Glomerular visceral epithelial cell (primary cell): ENCODE measurements around the gene BRSK2.
"Not testable (repeated sequence)": the region's sequence is repeated elsewhere in the genome, so short reads cannot be mapped to it uniquely, and the experiment has no call there.

Experiments
- DNase-seq: peaks from one replicate; pipeline ENCODE4 v3.0.0-alpha.2; 2016; ENCODE audit errors: extremely low spot score

The BRSK2 gene

DNA sequence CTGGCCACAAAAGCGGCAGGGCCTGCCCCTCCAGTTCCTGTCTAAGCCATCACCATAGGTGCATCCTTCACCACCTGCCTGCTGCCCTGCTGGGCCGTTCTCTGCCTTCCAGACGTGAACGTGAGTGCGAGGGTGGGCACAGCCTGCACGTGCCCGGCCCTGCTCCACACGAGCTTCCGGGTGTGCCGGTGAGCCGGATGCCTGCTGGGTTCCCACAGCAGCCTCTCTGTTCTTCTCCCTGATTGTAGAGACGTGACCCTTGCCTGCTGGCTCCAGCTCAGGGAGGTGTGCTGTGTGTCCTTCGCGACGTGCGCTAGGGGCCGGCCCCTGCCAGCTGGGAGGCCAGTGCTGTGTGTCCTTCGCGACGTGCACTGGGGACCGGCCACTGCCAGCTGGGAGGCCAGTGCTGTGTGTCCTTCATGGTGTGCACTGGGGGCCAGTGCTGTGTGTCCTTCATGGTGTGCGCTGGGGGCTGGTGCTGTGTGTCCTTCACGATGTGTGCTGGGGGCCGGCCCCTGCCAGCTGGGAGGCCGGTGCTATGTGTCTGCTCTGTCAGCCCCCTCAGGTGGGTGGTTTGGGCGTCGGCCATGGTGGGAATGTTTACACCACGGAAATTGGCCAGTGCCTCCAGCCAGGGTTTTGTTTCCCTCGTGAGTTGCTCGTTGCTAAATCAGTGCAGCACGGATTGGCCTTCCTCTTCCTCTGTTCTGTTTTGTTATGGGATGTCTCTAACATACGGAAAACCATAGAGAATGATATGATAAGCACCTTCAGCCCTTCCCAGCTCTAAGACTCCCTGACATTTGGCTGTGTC lies 35.4 kb upstream of the BRSK2 start:
- DNase-seq = no peak

DNA sequence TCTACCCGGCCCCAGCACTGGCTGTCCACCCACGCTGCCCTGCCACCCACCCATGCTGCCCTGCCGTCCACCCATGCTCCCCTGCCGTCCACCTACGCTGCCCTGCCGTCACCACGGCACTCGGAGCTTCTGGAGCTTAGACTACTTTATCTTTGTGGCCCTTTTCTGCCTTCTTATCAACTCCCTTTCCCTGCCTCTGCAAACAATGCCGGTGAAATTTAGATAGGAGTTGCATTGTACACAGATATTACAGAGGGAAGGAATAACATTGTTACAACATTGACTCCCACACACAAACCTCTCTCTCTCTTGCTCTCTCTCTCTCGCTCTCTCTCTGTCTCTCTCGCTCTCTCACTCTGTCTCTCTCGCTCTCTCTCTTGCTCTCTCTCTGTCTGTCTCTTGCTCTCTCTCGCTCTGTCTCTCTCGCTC lies 33.7 kb upstream of the BRSK2 start:
- no peak for DNase-seq

DNA sequence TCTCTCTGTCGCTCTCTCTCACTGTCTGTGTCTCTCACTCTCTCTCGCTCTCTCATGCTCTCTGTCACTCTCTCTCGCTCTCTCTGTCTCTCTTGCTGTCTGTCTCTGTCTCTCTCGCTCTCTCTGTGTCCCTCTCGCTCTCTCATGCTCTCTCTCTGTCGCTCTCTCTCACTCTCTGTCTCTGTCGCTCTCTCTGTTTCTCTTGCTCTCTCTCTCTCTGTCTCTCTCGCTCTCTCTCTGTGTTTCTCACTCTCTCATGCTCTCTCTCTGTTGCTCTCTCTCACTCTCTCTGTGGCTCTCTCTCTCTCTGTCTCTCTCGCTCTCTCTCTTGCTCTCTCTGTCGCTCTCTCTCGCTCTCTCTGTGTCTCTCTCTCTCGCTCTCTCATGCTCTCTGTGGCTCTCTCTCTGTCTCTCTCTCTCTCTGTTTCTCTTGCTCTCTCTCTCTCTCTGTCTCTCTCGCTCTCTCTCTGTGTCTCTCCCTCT lies 33.2 kb upstream of the BRSK2 start:
- no peak for DNase-seq

DNA sequence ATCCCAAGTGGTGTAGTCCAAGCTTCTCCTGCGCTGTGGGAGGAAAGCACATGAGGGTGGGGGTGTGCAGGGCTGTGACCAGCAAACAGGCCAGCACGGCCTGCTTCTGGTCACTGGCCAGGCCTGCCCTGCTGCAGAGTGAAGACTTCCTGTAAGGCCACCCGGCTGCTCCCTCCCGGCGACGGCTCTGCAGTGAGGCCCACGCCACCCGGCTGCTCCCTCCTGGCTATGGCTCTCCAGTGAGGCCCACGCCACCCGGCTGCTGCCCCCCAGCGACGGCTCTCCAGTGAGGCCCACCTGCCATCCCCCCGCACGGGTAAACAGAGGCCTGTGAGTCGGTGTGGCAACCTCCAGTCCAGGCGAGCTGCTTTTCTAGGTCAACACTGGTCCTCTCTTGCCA lies 31.4 kb upstream of the BRSK2 start:
- no peak for DNase-seq

DNA sequence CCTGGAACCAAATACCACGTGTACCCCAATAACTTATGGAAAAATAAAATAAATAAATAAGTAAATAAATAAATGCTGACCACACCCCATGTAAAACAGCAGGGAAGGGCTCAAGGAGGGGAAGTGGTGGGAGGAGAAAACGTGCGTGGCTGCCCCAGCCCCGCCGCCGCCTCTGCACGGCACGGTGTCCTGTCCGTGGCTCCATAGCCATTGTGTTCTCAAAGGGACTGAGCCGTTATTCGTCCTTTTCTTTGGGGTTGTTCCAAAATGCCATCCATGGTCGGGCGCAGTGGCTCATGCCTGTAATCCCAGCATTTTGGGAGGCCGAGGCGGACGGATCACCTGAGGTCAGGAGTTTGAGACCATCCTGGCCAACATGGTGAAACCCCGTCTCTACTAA lies 30.8 kb upstream of the BRSK2 start:
- DNase-seq = not testable (repeated sequence)

DNA sequence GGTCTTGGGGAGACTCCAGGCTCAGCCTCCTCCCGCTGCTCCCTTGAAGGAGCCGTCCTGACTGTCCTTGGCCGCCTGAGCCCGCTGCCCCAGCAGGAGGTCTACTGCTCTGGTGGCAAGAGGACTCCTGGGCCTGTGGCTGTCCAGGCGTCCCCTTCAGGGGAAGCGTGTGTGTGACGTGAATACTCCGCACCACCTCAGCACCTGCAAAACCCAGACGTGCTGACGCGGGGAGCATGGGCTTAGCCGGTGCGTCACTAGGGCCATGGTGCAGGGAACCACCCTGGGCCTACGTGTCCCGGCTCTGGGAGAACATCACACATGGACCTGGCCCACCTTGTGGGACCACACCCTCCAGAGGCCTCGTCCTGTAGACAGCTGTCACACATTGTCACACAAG lies 30.2 kb upstream of the BRSK2 start:
- no peak for DNase-seq

DNA sequence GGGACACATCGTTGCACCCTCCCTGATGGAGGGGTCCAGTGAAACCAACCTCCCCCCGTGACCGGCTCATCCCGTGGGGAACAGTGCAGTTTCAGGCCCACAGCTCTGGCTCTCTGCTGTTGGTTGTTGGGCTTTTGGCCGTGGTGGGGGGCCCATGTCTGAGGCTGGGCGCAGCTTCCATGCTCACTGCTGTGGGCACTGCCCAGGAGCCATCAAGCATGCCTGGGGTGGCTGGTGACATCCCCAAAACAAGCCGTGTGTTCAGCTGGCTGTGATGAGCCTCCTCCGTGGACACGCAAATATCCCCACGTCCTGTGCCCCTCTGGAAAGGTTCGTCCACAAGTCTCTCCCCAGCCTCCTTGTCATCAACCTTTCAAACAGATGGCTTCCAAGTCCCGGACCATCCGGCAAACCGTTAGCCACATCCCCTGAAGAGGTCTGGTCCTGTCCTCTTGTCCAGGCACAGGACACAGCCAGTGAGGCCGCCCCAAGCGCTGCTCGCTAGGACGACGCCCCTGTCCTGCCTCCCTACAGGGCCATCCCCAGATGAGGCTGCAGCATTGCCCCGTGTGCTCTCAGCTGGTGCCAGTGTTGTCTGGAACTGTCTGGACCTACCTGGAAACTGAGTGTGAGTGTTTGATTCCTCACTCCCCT lies 29.4 kb upstream of the BRSK2 start:
- DNase-seq = no peak

DNA sequence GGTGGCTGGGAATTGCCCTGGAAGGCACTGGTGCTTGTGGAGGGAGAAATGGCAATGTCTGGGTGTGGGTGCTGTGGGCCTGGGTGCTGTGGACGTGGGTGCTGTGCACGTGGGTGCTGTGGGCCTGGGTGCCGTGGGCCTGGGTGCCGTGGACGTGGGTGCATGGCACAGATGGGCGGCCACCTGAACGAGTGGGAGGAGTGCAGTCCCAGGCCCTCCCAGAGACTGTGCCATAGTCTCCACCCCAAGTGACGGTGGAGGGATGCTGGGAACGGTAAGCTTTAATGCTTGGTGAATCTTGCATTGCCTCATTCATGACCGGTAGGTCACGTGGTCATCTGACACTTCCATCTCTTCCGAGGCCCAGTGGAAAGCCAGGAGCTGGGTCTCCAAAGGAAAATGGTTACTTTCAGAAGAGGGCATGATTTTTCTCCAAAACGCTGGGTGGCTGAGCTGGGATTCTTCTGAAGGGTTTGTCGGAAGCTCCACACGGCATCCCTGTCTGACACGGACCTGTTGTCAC lies 28.8 kb upstream of the BRSK2 start:
- DNase-seq = no peak

DNA sequence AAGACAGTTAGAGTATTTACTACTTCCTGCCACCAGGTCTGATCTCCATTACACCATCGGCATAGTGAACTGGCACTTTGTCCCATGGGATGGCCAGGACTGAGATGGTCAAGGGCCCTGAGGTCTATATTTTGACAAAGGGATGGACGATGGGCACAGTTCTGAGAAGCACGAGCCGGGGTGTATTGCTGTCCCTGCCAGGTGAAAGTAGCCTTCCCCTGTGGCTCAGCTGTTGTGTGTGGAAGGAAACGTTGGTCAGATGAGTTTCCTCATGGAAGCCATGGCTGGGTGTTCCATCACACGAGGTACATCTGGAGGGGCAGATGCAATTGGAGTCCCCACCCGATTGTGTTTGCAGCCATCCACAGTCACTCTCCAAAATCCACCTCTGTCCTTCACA lies 27.9 kb upstream of the BRSK2 start:
- no peak for DNase-seq

DNA sequence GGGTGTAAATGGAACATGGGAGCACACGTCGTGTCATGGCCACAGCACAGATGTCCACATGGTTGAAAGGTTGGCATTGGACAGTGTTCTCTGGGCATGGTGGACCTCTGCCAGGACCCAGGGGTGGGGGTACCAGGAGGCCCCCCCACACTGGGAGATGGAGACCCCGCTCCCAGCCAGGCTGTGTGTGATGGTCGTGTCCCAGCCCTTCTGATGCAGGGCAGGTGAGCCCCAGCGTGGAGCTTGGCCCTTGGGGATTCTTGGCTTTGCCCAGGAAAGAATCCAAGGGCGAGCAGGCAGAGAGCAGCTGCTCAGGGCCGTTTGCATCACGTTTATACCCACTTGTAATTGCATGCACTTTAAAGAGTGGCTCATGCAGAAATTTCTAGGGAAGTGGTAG lies 22.0 kb upstream of the BRSK2 start:
- no peak for DNase-seq

DNA sequence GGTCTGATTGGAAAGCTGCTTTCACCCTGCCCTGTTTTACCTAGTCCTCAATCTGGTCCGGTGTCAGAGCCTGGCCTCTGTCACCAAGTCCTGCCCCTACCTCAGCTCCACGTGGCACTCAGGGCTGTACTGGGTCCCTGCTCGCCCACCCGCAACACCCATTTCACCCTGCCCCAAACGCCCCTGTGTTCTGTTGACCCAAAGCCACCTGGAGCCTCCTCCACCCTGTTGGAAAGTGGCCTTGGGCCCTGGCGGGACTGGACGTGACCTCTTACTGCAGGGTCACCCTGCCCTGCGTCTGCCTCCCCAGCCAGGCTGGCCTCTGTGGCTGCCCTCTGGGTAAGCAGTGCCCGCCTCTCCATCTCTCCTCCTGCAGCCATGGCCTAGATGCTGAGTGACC lies 21.5 kb upstream of the BRSK2 start:
- DNase-seq = no peak

DNA sequence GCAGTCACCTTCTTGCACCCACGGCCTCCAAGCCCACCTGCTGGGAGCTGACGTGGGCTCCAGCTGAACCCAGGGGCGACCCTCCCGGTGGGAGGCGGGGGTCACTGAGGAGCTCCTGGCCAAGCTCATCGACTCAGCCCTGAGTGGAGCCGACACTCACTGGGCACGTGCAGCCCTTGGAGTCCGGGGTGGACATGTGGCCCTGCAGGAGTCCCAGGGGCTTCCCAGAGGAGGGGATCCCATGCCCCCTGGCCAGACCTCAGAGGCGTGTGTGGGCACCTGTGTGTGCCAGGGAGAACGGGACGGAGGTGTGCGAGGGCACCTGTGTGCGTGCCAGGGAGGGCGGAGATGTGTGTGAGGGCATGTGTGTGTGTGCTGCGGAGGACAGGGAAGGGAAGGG lies 20.8 kb upstream of the BRSK2 start:
- no peak for DNase-seq

DNA sequence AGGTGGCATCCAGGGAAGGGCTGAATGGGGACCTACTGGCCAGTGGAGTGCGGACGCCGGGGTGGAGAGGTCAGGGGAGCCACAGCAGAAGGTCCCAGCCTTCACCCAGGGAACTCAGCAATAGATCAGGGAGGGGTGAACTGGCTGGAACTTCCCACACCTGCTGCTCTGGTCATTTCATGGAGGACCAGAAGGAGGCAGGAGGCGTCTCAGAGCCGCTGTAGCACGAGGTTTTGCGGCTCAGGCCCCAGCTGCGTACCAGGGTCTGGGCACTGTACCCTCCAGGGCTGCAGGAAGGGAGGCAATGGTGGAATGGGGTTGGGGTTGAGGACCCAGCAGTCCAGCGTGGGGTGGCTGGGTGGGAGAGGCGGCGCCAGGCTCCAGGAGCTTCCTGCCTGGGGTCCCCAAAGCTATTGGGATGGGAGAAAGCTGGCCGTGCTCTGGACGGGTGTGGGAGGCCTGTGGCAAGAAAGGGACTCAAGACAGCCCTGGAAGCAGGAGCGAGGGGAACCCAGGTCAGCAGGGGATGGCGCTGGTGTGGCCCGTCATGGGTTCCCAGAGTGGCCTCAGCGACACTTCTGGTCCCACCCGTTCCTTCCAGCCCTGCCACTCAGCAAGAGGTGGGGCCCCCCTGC lies 20.2 kb upstream of the BRSK2 start:
- no peak for DNase-seq

DNA sequence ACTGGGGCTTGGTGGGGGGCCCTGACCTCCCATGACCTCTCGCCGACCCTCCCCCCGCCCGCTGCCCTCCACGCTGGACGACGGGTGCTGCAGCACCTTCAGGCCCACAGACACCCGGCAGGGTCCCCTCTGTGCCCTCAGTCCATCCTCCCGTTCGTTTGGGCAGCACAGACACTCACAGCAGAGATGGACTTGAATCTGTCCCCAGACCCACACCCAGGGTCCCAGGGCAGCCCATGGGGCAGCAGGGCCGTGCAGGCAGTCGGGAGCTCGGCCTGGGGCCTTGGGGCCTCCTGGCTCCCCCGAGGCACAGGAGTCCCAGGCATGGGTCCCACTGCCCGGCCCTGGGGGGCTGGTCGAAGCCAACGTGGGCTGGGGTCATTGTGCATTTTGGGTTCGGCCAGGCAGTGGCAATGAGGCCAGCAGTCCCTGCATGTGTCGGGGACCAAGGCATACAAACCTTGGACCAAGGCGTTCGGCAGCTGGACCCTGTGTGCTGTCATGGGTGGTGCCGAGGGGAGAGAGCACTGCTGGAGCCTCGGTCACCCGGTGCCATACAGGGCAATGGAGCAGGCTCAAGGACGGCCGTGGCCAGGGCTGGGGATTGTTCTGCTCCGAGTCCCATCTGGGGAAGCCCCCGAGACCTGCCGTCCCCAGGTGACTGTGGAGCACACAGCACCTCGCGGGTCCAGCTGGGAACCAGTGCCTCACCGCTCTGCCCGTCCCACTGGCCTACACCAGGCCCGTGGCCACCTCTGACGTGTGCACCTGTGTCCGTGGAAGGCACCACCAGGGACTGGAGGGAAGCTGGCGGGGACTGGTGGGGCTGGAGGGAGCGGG lies 19.3 kb upstream of the BRSK2 start:
- DNase-seq = no peak

DNA sequence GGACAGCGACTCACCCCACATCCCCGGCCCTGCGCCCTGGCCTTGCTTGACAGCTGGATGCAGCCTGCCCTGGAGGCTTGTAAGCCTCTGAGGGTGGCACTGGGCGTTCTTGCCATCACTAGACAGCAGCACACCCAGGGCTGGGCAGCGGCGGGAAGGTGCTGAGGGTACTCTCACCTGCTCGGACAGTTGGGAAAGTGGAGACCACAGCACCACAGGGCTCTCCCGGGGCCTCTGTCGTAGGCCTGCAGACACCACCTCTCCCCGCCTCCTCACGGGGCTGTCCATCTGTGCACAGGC lies 18.8 kb upstream of the BRSK2 start:
- no peak for DNase-seq

DNA sequence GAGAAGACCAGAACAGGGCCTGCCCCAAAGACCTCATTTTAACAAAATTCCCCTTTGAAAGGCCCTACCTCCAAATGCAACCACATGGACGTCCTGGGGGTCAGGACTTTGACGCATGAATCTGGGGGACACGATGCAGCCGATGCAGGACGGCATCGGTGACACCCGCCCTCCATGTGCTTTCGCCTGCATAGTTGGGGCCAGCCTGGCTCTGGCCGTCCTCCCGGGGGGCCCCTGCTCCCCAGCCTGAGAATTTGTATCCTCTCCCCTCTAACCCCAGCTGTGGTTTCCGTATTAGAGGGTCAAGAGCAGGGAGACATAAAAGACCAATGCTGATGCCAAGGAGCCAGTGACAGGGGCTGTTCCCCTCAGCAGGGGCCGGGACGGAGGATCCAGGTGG lies 18.4 kb upstream of the BRSK2 start:
- no peak for DNase-seq

DNA sequence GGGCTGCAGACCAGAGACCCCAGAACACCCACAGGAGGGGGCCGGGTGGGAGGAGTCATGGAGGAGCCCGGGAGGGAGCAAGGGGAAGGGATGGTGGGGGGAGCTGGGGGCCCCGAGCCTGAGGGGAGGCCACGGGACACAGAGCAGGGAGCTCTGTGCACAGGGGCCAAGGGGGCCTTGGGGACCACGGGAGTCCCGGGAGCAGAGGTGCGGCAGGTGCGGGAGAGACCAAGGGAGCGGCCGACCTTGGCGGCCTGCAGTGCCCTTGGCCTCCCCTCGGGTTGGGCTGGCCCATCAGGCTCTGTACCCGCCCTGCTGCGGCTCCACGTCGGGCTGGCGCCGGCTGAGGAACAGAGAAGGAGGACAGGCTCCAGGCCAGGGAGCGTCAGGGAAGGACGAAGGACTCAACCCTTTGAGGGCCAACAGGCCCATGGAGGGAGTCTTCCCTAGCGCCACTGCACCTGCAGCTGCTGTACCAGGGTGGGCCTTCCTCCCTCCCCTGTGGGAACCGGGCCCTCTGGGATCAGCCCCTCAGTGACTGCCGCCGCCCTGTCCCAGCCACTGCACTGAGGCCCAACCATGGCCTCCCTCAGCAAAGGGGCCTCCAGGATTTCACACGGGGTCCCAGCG lies 17.8 kb upstream of the BRSK2 start:
- DNase-seq = no peak

DNA sequence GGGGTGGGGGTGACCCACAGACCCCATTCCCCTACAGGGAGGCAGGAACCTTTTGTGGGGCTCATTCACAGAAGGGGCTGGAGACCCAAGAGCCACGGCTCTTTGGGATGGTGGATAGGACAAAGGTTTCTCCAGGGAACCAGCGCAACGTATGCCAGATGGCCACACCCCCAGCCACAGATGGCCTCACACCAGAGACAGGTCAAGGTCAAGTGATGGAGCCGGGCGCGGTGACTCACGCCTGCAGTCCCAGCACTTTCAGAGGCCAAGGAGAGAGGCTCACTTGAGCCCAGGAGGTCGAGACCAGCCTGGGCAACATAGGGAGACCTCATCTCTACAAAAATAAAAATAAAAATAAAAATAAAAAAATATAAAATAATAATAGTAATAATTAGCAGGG lies 17.1 kb upstream of the BRSK2 start:
- no peak for DNase-seq

DNA sequence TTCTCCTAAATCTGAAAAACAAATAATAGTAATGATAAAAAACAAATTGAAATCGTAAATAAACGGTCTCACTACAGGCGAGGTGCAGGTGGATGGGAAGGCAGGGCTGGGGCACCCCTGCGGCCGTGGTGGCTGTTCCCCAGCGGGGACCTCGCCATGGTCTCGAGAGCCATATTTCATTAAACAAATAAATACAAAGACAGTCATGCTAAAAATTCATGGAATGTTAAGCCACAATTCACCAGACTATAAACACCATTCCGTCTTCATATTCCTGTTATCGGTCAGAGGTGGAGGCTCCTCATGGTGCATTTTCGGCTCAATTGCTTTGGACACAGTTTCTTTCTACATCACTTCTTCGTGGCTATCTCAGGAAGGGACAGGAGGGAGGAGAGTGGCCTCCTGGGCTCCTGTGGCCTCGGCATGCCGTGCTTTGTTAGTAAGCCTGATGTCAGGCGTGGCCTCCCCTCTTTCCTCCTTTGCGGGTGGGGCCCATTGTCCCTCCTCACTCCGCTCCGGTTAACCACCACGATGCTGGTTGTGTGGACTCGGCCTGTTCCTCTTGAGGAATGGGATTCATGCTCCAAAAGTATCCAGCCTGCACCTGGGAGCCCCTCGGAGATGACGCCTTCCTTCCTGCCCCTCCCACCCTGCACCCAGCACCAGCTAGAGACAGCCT lies 16.1 kb upstream of the BRSK2 start:
- no peak for DNase-seq

DNA sequence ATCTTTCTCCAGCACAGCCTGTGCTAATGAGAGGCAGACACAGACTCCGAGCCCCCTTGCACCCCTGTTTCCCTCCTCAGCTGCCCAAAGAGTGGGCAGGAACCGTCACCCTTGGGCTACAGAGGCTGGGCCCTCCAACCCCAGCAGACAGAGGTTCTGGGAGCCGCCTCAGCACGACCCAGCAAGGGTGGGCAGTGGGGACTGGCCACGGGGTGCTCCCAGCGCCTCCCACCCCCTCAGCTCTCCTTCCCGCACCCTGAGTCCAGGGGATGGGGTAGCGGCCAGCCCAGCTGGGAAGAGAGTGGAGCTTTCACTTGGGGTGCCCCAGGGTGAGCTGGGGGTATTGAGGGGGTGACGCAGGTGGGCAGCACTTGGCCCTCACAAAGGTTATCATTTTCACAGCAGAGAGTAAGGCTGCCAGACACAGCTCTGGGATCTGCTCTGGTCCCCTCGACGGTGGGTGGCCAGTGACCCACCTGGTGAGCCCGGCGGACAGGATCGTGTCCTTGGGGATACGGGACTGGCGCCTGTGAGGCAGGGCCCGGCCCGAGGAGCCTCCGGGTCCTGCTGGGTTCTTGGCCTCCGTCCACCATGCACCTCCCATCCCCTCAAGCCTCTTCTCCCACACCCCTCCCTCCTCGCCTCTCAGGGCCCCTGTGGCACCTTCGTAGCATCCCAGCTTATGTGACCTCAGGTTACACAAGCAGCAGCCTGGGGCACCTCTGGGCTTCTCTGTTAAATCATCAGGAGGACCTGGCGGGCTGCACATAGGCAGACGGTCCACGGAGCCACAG lies 14.4 kb upstream of the BRSK2 start:
- no peak for DNase-seq
